ENCODE measurements around the gene SLC35C1. TPM values are rescaled to one million over a fixed set of nuclear protein-coding genes. Genes with fewer than 3 reads are reported as not detected.

SLC35C1 gene
- total and polyA plus RNA-seq, 9 of the 15 experiments (the other 6 are each of a cell fraction or from before 2014, with no cell fraction given) = 0.65 to 13.1 (median 2.4) TPM

DNA sequence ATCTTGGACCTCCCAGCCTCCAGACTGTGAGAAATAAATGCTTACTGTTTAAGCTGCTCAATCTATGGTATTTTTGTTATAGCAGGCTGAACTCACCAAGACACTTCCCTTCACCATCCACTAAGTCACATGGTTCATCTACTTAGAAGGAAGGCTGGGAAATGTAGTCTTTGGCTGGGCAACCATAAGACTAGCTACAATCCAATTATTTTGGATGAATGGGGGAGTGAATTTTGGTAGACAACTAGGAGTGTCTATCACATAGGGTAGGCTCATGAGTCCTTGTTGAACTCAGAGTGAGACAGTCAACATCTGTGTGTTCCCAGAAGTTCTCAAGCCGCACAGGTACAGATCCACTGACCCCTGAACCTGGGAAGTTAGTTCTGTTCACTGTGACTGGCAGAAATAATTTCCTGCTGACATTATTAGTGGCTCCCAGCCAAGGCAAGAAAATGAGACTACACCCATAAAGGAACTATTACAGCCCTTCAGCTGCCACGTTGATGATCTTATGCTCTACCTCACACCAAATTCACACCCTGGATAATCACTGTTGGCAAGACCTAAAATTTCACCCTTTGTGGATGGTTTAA is 3.1 kb upstream of the SLC35C1 start (continued):
- TF ChIP-seq CC2D1A (IDR thresholded peaks at IDR 0.05) (no peak), HOMEZ (CRISPR knock-in tag; IDR thresholded peaks at IDR 0.05) (no peak), YY1 (IDR thresholded peaks at IDR 0.05; ENCODE audit: borderline replicate concordance in 1 of 3, control insufficient read depth in 1 of 3, extremely low read depth in 1 of 3, insufficient read depth in 3 of 3, insufficient read length in 1 of 3, insufficient replicate concordance in 2 of 3, low read depth in 1 of 3, low read length in 2 of 3) (no peak)

DNA sequence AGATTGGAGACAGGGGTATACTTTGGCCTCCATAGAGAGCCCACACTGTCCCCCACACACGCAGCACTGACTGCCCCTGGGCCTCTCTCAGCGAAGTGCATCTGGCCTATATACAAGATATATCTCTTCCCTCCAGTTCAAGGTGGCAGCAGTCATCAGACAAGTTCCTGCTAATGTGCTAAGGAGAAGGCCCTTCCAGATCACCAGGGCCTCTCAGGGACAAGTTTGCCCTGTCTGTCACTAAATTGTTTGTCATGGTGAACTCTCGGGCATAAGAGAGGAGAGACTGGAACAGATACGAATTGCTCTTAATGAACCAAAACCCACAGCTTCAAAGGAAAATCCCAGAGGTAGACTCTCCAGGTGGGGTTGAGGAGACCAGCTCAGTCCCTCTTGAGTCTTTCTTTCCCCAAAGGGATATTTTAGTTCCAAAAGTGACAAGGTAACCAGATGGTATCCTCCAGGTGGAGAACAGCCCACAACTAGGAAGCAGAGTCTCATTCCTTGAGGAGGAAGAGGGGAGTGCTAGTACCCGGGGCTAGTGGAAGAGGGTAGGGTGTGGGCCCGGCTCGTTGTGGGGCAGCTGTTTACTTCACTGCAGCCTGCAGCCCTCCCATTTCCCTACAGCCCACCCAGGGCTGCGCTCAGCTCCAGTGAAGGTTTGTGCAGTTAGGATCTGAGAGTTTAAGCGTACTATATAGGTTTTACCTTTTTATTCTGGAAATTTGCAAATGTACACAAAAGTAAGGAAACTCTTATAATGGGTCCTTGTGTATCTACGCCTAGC is 2.2 kb upstream of the SLC35C1 start:
- intact Hi-C loops (cut with micrococcal nuclease) (loop anchor here (10.0 kb wide), 1 partner anchor 58 kb away; no protein-coding TSS in a partner anchor), in situ Hi-C loops (cut with MboI) (no loop called here)
- Histone ChIP-seq H3K27me3 (ENCODE audit: control insufficient read depth in 2 of 2, insufficient read depth in 2 of 2, low read length in 2 of 2) (no peaks in the 10 kb centered on the region), H3K4me3 (no peak overlapping the region), H3K9ac (ENCODE audit: insufficient read depth in 1 of 2, low read depth in 2 of 2, low read length in 2 of 2) (no peak overlapping the region), H3K79me2 (ENCODE audit: control insufficient read depth, insufficient read depth, low read length) (peaks cover 26% of the 10 kb centered on the region), H3K27ac (ENCODE audit: extremely low read depth, low read depth, low read length) (no peak overlapping the region), H3K36me3 (ENCODE audit: control insufficient read depth, insufficient read depth, low read length) (no peaks in the 10 kb centered on the region; the same call in 2 of the 3 replicates), H3K4me1 (replicated peaks in 1 of 2; ENCODE audit: control insufficient read depth in 2 of 2, insufficient read depth in 2 of 2, low read length in 2 of 2) (peaks cover 11 to 32% of the 10 kb centered on the region in 2 experiments; a peak in 4 of 5 replicates), H3K9me1 (ENCODE audit: control insufficient read depth, insufficient read depth, low read length) (no peaks in the 10 kb centered on the region), H4K20me1 (replicated peaks; ENCODE audit: control insufficient read depth, insufficient read depth, low read length) (no peaks in the 10 kb centered on the region; the same call in 1 of the 2 replicates), H3K4me2 (ENCODE audit: insufficient read depth, low read length) (no peak overlapping the region), H3K9me3 (replicated peaks; ENCODE audit: control insufficient read depth, insufficient read depth, low read depth, low read length) (no peaks in the 10 kb centered on the region), H2AFZ (ENCODE audit: low read depth, low read length) (peak overlapping the region; percentile 33; the same call in 1 of the 2 replicates)
- FAIRE-seq (no peak), ATAC-seq (no peak), DNase-seq (ENCODE audit: extremely low read depth in 1 of 4, low spot score in 3 of 4) (no peak)
- no TSS peak for BruUV-seq (replicated peaks)
- POLR2A ChIA-PET = interaction anchor here (0.7 kb wide), 1 partner anchor 306 kb away, joined by 3 read pairs; no protein-coding TSS in a partner anchor
- CTCF ChIA-PET (ENCODE audit: low intra/inter-chr PET ratio) = no interaction called here
- 69% methylated on average over 10 of the region's 10 CpGs for WGBS (ENCODE audit: insufficient coverage, low coverage, missing lambda C conversion rate)
- TF ChIP-seq RNF2 (IDR thresholded peaks at IDR 0.05) = no peak
- no peak for TF ChIP-seq ZNF592 (IDR thresholded peaks at IDR 0.05)
- no peak for TF ChIP-seq ZBTB17 (CRISPR knock-in tag; IDR thresholded peaks at IDR 0.05)
- no peak for TF ChIP-seq NR3C1 (CRISPR knock-in tag; IDR thresholded peaks at IDR 0.05)
- TF ChIP-seq, protein P1, sequence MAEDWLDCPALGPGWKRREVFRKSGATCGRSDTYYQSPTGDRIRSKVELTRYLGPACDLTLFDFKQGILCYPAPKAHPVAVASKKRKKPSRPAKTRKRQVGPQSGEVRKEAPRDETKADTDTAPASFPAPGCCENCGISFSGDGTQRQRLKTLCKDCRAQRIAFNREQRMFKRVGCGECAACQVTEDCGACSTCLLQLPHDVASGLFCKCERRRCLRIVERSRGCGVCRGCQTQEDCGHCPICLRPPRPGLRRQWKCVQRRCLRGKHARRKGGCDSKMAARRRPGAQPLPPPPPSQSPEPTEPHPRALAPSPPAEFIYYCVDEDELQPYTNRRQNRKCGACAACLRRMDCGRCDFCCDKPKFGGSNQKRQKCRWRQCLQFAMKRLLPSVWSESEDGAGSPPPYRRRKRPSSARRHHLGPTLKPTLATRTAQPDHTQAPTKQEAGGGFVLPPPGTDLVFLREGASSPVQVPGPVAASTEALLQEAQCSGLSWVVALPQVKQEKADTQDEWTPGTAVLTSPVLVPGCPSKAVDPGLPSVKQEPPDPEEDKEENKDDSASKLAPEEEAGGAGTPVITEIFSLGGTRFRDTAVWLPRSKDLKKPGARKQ (CRISPR knock-in tag; IDR thresholded peaks at IDR 0.05) = no peak
- TF ChIP-seq CREB3 (tag; conservative IDR thresholded peaks at IDR 0.05; ENCODE audit: low read depth) = no peak

All from K562 (cell line).